Neural cell (in vitro differentiated cells): ENCODE measurements around the gene AEBP1.

Experiments
- EP300 ChIP-seq: fragments of 450-650 bp; conservative IDR thresholded peaks from 2 replicates; pipeline ENCODE4 v1.6.1; 2014; ENCODE audit warnings: antibody characterized with exemption, mild to moderate bottlenecking, moderate library complexity; ENCODE audit not compliant: poor library complexity, severe bottlenecking
- EZH2 ChIP-seq: fragments of 200-600, 300-800 bp; shearing (Covaris generic), sonication (generic); IDR thresholded peaks from 2 replicates; pipeline ENCODE4 v1.6.1; 2014; ENCODE audit warnings: antibody characterized with exemption, low read length, borderline replicate concordance, mild to moderate bottlenecking; ENCODE audit not compliant: insufficient read depth, poor library complexity, severe bottlenecking
- MXI1 ChIP-seq: fragments of 450-650 bp; conservative IDR thresholded peaks from 2 replicates; pipeline ENCODE4 v1.6.1; 2014; ENCODE audit warnings: antibody characterized with exemption, mild to moderate bottlenecking; ENCODE audit not compliant: poor library complexity, severe bottlenecking
- POLR2AphosphoS5 ChIP-seq: IDR thresholded peaks from 2 replicates; pipeline ENCODE4 v1.6.1; 2012
- RAD21 ChIP-seq: fragments of 450-650 bp; conservative IDR thresholded peaks from 2 replicates; pipeline ENCODE4 v1.6.1; 2014; ENCODE audit warnings: antibody characterized with exemption, mild to moderate bottlenecking, moderate library complexity
- TAF1 ChIP-seq: IDR thresholded peaks from 2 replicates; pipeline ENCODE4 v1.6.1; 2012; ENCODE audit warnings: low read depth
- TF ChIP-seq, protein P1 (sequence below): fragments of 450-650 bp; IDR thresholded peaks from 2 replicates; pipeline ENCODE4 v1.5.1; 2014; ENCODE audit warnings: antibody characterized with exemption, mild to moderate bottlenecking, moderate library complexity; ENCODE audit not compliant: poor library complexity, severe bottlenecking
- TF ChIP-seq, protein P2 (sequence below): IDR thresholded peaks from 2 replicates; pipeline ENCODE4 v1.6.1; 2012; ENCODE audit warnings: borderline replicate concordance

GRCh38 chr7:44156453-44157010 is 52.4 kb downstream of the AEBP1 start:
- TF ChIP-seq, protein P1, sequence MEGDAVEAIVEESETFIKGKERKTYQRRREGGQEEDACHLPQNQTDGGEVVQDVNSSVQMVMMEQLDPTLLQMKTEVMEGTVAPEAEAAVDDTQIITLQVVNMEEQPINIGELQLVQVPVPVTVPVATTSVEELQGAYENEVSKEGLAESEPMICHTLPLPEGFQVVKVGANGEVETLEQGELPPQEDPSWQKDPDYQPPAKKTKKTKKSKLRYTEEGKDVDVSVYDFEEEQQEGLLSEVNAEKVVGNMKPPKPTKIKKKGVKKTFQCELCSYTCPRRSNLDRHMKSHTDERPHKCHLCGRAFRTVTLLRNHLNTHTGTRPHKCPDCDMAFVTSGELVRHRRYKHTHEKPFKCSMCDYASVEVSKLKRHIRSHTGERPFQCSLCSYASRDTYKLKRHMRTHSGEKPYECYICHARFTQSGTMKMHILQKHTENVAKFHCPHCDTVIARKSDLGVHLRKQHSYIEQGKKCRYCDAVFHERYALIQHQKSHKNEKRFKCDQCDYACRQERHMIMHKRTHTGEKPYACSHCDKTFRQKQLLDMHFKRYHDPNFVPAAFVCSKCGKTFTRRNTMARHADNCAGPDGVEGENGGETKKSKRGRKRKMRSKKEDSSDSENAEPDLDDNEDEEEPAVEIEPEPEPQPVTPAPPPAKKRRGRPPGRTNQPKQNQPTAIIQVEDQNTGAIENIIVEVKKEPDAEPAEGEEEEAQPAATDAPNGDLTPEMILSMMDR, result no peak
- no peak for TF ChIP-seq POLR2AphosphoS5
- no peak for TF ChIP-seq EP300
- TF ChIP-seq RAD21, result no peak
- no peak for TF ChIP-seq TAF1
- TF ChIP-seq EZH2, result no peak
- TF ChIP-seq, protein P2, sequence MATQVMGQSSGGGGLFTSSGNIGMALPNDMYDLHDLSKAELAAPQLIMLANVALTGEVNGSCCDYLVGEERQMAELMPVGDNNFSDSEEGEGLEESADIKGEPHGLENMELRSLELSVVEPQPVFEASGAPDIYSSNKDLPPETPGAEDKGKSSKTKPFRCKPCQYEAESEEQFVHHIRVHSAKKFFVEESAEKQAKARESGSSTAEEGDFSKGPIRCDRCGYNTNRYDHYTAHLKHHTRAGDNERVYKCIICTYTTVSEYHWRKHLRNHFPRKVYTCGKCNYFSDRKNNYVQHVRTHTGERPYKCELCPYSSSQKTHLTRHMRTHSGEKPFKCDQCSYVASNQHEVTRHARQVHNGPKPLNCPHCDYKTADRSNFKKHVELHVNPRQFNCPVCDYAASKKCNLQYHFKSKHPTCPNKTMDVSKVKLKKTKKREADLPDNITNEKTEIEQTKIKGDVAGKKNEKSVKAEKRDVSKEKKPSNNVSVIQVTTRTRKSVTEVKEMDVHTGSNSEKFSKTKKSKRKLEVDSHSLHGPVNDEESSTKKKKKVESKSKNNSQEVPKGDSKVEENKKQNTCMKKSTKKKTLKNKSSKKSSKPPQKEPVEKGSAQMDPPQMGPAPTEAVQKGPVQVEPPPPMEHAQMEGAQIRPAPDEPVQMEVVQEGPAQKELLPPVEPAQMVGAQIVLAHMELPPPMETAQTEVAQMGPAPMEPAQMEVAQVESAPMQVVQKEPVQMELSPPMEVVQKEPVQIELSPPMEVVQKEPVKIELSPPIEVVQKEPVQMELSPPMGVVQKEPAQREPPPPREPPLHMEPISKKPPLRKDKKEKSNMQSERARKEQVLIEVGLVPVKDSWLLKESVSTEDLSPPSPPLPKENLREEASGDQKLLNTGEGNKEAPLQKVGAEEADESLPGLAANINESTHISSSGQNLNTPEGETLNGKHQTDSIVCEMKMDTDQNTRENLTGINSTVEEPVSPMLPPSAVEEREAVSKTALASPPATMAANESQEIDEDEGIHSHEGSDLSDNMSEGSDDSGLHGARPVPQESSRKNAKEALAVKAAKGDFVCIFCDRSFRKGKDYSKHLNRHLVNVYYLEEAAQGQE, result no peak
- TF ChIP-seq MXI1, result no peak
